Astrocyte (in vitro differentiated cells and primary cell): Measurements from ENCODE around the gene AGPAT3. TPM values are rescaled to one million over a fixed set of nuclear protein-coding genes. Genes with fewer than 3 reads are reported as not detected.

Source experiments
- DNase-seq: peaks from one replicate; pipeline ENCODE4 v3.0.0-alpha.2; 2010; ENCODE audit warnings: low read depth
- FAIRE-seq: peaks from 2 replicates; lab custom pipeline; 2011; peaks lifted over from hg19 to GRCh38; lab: Jason Lieb, UNC
- H2AFZ ChIP-seq: 2 replicates; pipeline ENCODE4 v1.6.0; 2012; ENCODE audit warnings: low read depth, low read length, inconsistent platforms
- H3K27ac ChIP-seq: 2 replicates; pipeline ENCODE4 v1.5.1; 2011; ENCODE audit warnings: low read depth, low read length, inconsistent platforms
- H3K27me3 ChIP-seq: 2 replicates; pipeline ENCODE4 v1.6.0; 2011; ENCODE audit warnings: low read length, inconsistent platforms; ENCODE audit not compliant: insufficient read depth
- H3K36me3 ChIP-seq: 2 replicates; pipeline ENCODE4 v1.5.1; 2011; ENCODE audit warnings: low read length, inconsistent platforms; ENCODE audit not compliant: insufficient read depth
- H3K4me1 ChIP-seq: 2 replicates; pipeline ENCODE4 v1.5.1; 2011; ENCODE audit warnings: low read length, inconsistent platforms; ENCODE audit not compliant: insufficient read depth
- H3K4me2 ChIP-seq: 2 replicates; pipeline ENCODE4 v1.6.0; 2012; ENCODE audit warnings: low read length, inconsistent platforms
- H3K4me3 ChIP-seq: 2 replicates; pipeline ENCODE4 v1.5.1; 2011; ENCODE audit warnings: low read depth, mild to moderate bottlenecking, low read length, inconsistent platforms; ENCODE audit not compliant: insufficient read depth
- H3K79me2 ChIP-seq: 2 replicates; pipeline ENCODE4 v1.6.0; 2012; ENCODE audit warnings: mild to moderate bottlenecking, low read length, inconsistent platforms; ENCODE audit not compliant: insufficient read depth
- H3K9ac ChIP-seq: 2 replicates; pipeline ENCODE4 v1.6.0; 2012; ENCODE audit warnings: mild to moderate bottlenecking, low read length, inconsistent platforms
- H3K9me3 ChIP-seq: 2 replicates; pipeline ENCODE4 v1.5.1; 2012; ENCODE audit warnings: low read depth, mild to moderate bottlenecking, low read length, inconsistent platforms; ENCODE audit not compliant: insufficient read depth
- H4K20me1 ChIP-seq: 2 replicates; pipeline ENCODE4 v1.6.0; 2012; ENCODE audit warnings: low read length, inconsistent platforms; ENCODE audit not compliant: insufficient read depth
- H3K27ac Mint-ChIP-seq: one replicate; pipeline ENCODE4 v1.8.0; 2021; ENCODE audit warnings: mild to moderate bottlenecking, mixed read lengths; ENCODE audit not compliant: unreplicated experiment
- H3K27me3 Mint-ChIP-seq: one replicate; pipeline ENCODE4 v1.8.0; 2021; ENCODE audit warnings: low read depth, mixed read lengths; ENCODE audit not compliant: unreplicated experiment
- H3K36me3 Mint-ChIP-seq: one replicate; pipeline ENCODE4 v1.8.0; 2021; ENCODE audit warnings: low read depth, mixed read lengths; ENCODE audit not compliant: unreplicated experiment
- H3K4me1 Mint-ChIP-seq: one replicate; pipeline ENCODE4 v1.8.0; 2021; ENCODE audit warnings: low read depth, mixed read lengths; ENCODE audit not compliant: unreplicated experiment
- H3K4me3 Mint-ChIP-seq: one replicate; pipeline ENCODE4 v1.8.0; 2021; ENCODE audit warnings: mild to moderate bottlenecking, moderate library complexity, mixed read lengths; ENCODE audit not compliant: unreplicated experiment
- H3K9me3 Mint-ChIP-seq: one replicate; pipeline ENCODE4 v1.8.0; 2021; ENCODE audit warnings: mild to moderate bottlenecking, mixed read lengths; ENCODE audit not compliant: unreplicated experiment
- EZH2 ChIP-seq: IDR thresholded peaks from 2 replicates; pipeline ENCODE4 v1.6.1; 2012; ENCODE audit warnings: mild to moderate bottlenecking, low read length, inconsistent platforms; ENCODE audit not compliant: insufficient read depth
- total RNA-seq: library from RNA; stranded (reverse); gene quantifications from 2 replicates; pipeline ENCODE4 v1.2.1, GENCODE V29; 2021
- TF ChIP-seq, protein P1 (sequence below): IDR thresholded peaks from 2 replicates; pipeline ENCODE4 v1.5.1; 2011; ENCODE audit warnings: low read depth, mild to moderate bottlenecking, inconsistent platforms, low read length, moderate library complexity; ENCODE audit not compliant: insufficient read depth

Gene AGPAT3
- total RNA-seq, 1 donor from 2014 or later = 34.7 TPM

DNA sequence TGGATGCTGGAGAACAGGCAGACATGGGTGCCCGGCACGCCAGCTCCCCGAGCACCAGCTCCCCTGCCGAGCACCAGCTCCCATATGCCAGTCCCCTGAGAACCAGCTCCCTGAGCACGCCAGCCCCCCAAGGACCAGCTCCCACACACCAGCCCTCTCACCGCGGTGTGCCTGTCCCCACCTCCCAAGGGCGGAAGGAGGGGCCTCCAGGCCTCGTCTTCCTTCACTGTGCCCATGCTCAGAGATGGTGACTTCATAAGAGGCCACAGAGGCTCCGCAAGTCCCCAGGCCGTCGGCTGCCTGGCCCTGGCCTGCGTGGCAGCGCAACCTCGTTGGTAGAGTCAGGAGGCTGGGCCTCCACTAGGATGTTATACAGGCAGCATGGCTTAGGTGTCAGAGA is 69.1 kb downstream of the AGPAT3 start:
- no peaks in the 10 kb centered on the region for H3K4me1 ChIP-seq
- peaks cover 46% of the 10 kb centered on the region for H4K20me1 ChIP-seq
- H3K79me2 ChIP-seq = peaks cover 4% of the 10 kb centered on the region
- FAIRE-seq (no peak), DNase-seq (no peak)
- Mint-ChIP-seq H3K4me1 (no peaks in the 10 kb centered on the region), H3K4me3 (no peak overlapping the region), H3K9me3 (no peaks in the 10 kb centered on the region), H3K36me3 (peaks cover 7% of the 10 kb centered on the region), H3K27me3 (peaks cover 4% of the 10 kb centered on the region), H3K27ac (no peak overlapping the region)
- H3K4me2 ChIP-seq = no peak overlapping the region
- no peaks in the 10 kb centered on the region for H3K9me3 ChIP-seq
- no peaks in the 10 kb centered on the region for H3K27me3 ChIP-seq
- H3K4me3 ChIP-seq = no peak overlapping the region
- no peak for TF ChIP-seq EZH2
- TF ChIP-seq, protein P1, sequence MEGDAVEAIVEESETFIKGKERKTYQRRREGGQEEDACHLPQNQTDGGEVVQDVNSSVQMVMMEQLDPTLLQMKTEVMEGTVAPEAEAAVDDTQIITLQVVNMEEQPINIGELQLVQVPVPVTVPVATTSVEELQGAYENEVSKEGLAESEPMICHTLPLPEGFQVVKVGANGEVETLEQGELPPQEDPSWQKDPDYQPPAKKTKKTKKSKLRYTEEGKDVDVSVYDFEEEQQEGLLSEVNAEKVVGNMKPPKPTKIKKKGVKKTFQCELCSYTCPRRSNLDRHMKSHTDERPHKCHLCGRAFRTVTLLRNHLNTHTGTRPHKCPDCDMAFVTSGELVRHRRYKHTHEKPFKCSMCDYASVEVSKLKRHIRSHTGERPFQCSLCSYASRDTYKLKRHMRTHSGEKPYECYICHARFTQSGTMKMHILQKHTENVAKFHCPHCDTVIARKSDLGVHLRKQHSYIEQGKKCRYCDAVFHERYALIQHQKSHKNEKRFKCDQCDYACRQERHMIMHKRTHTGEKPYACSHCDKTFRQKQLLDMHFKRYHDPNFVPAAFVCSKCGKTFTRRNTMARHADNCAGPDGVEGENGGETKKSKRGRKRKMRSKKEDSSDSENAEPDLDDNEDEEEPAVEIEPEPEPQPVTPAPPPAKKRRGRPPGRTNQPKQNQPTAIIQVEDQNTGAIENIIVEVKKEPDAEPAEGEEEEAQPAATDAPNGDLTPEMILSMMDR = no peak
- no peaks in the 10 kb centered on the region for H3K36me3 ChIP-seq
- H2AFZ ChIP-seq = no peak overlapping the region
- no peak overlapping the region for H3K27ac ChIP-seq
- no peak overlapping the region for H3K9ac ChIP-seq

DNA sequence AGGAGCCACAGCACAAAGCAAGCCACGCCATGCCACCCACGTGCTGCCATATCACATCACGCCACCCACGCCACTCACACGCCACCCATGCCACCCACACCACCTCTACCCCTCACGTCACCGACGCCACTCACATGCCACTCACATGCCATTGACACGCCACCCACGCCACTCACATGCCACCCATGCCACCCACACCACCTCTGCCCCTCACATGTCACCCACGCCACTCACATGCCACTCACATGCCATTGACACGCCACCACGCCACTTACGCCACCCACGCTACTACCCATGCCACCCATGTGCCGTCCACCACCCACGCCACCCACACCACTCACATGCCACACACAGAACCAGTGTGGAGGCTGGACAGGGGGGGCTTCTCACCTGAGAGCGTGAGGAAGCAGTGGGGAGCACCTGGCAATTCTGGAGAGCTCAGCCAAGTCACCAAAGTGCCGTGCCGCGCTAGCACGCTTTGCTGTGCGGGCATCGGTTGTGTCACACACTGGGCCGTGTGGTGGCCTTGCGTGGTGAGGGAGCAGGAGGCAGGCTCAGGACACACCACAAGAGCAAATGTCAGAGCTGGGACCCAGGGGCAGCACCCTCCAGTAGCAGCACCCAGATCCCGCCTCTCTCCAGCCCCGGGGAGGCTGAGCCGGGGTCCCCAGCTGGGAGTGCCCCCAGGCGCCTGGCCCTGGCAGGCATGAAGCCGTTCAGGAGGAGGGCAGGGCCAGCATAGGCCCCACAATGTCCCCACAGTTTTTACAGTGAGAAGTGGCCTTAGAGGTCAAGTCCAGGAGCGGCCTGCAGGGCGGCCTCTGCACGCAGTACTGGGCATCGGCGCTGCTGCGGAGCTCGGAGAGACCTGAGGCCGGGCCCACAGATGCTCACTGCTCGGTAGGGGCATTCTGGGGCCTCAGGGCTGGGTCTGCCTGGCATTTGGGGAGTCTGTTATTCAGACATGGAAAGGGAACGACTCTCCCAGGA is 70.0 kb downstream of the AGPAT3 start:
- peaks cover 8% of the 10 kb centered on the region for H3K79me2 ChIP-seq
- no peaks in the 10 kb centered on the region for H3K9me3 ChIP-seq
- Mint-ChIP-seq H3K27ac (no peak overlapping the region), H3K9me3 (no peaks in the 10 kb centered on the region), H3K36me3 (peaks cover 7% of the 10 kb centered on the region), H3K4me3 (no peak overlapping the region), H3K27me3 (peaks cover 4% of the 10 kb centered on the region), H3K4me1 (no peaks in the 10 kb centered on the region)
- no peak for DNase-seq
- no peaks in the 10 kb centered on the region for H3K4me1 ChIP-seq
- H3K9ac ChIP-seq = no peak overlapping the region
- H2AFZ ChIP-seq = no peak overlapping the region
- no peak overlapping the region for H3K4me2 ChIP-seq
- FAIRE-seq = no peak
- peaks cover 55% of the 10 kb centered on the region for H4K20me1 ChIP-seq
- H3K27ac ChIP-seq = no peak overlapping the region
- H3K36me3 ChIP-seq = no peaks in the 10 kb centered on the region
- H3K27me3 ChIP-seq = no peaks in the 10 kb centered on the region
- H3K4me3 ChIP-seq = no peak overlapping the region
- TF ChIP-seq, protein P1 = no peak
- no peak for TF ChIP-seq EZH2

DNA sequence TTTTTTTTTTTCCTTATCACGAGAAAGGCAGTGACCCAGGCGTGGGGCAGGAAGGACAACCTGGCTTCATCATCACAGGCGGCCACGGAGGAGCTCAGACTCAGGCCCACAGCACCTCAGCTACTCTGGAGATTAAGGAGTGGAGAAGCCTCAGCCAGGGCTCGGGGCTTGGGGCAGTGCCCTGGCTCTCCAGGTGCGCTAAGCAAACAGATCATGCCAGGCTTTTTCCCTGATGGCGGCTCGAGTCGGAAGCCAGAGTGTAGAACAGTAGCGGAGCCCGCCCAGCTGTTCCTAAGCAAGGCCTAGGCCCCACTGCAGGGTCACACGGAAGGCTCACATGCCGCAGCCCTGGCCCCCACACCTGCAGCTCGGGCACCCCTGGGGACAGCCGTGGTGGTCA is 70.7 kb downstream of the AGPAT3 start:
- peaks cover 10% of the 10 kb centered on the region for H3K36me3 Mint-ChIP-seq
- H3K4me3 Mint-ChIP-seq = no peak overlapping the region
- Histone ChIP-seq H2AFZ (no peak overlapping the region), H3K79me2 (peaks cover 8% of the 10 kb centered on the region), H4K20me1 (peaks cover 62% of the 10 kb centered on the region), H3K36me3 (no peaks in the 10 kb centered on the region), H3K27ac (no peak overlapping the region), H3K9ac (no peak overlapping the region), H3K27me3 (no peaks in the 10 kb centered on the region), H3K4me1 (no peaks in the 10 kb centered on the region), H3K9me3 (no peaks in the 10 kb centered on the region), H3K4me2 (no peak overlapping the region), H3K4me3 (no peak overlapping the region)
- H3K27ac Mint-ChIP-seq = no peak overlapping the region
- H3K9me3 Mint-ChIP-seq = no peaks in the 10 kb centered on the region
- peaks cover 4% of the 10 kb centered on the region for H3K27me3 Mint-ChIP-seq
- H3K4me1 Mint-ChIP-seq = no peaks in the 10 kb centered on the region
- FAIRE-seq = no peak
- DNase-seq = no peak
- no peak for TF ChIP-seq EZH2
- TF ChIP-seq, protein P1 = no peak
